H1 (cell line): ENCODE results near the gene PDE9A. TPM values are rescaled to one million over a fixed set of nuclear protein-coding genes. Genes with fewer than 3 reads are reported as not detected.
A peak's percentile ranks its signal among the peaks of the same experiment; 100 is the strongest.

ENCODE experiments used
- CTCF ChIA-PET: fragments of 300-600 bp; sonication (Branson Sonifier 250); formaldehyde crosslinking; loops from one replicate; lab custom pipeline; 2021; ENCODE audit not compliant: partially characterized antibody; lab: Charles Lee
- POLR2A ChIA-PET: fragments of 300-600 bp; sonication (Branson Sonifier 250); formaldehyde crosslinking; loops from one replicate; lab custom pipeline; 2021; ENCODE audit warnings: inconsistent platforms; ENCODE audit not compliant: partially characterized antibody; lab: Charles Lee
- DNase-seq, 2 experiments: peaks; one replicate each; pipeline versions ENCODE4 v3.0.0 to v3.0.0-alpha.2; 2010 to 2022; ENCODE audit warnings: low spot score in 2 of 2, low read depth in 1 of 2, mixed read lengths in 1 of 2
- FAIRE-seq: peaks from 2 replicates; lab custom pipeline; 2011; peaks lifted over from hg19 to GRCh38; lab: Jason Lieb, UNC
- H2AFZ ChIP-seq: 2 replicates; pipeline ENCODE4 v1.8.1; 2012; ENCODE audit warnings: low read length, inconsistent platforms
- H2AK5ac ChIP-seq: 2 replicates; pipeline ENCODE4 v1.6.1; 2013; ENCODE audit warnings: low read depth, low read length
- H2BK120ac ChIP-seq: replicated peaks from 2 replicates; pipeline ENCODE3; 2013; ENCODE audit warnings: low read depth, low read length, inconsistent platforms
- H2BK12ac ChIP-seq: 2 replicates; pipeline ENCODE4 v1.6.1; 2013; ENCODE audit warnings: low read depth, low read length
- H2BK15ac ChIP-seq: 2 replicates; pipeline ENCODE4 v1.6.1; 2013; ENCODE audit warnings: low read length
- H2BK20ac ChIP-seq: 2 replicates; pipeline ENCODE4 v1.6.1; 2013; ENCODE audit warnings: low read length
- H2BK5ac ChIP-seq: 2 replicates; pipeline ENCODE4 v1.6.1; 2013; ENCODE audit warnings: low read depth, low read length
- H3K14ac ChIP-seq: 2 replicates; pipeline ENCODE4 v1.6.1; 2013; ENCODE audit warnings: inconsistent platforms; ENCODE audit not compliant: insufficient read length
- H3K18ac ChIP-seq: 2 replicates; pipeline ENCODE4 v1.6.1; 2013; ENCODE audit warnings: low read length; ENCODE audit errors: extremely low read depth
- H3K23ac ChIP-seq: 2 replicates; pipeline ENCODE4 v1.6.1; 2013; ENCODE audit warnings: inconsistent platforms; ENCODE audit not compliant: insufficient read length
- H3K23me2 ChIP-seq: 2 replicates; pipeline ENCODE4 v1.6.1; 2013; ENCODE audit warnings: low read depth, low read length
- H3K27ac ChIP-seq: 2 replicates; pipeline ENCODE4 v1.6.1; 2011; ENCODE audit warnings: low read depth, low read length, inconsistent platforms
- H3K27me3 ChIP-seq, 4 experiments: replicated peaks in 1 of 4; 1 replicate in 1 of 4; 2 replicates in 3 of 4; pipeline versions ENCODE4 v1.6.1 to v1.8.1; 2011 to 2013; ENCODE audit warnings: low read length in 3 of 4, mild to moderate bottlenecking in 3 of 4, inconsistent platforms in 2 of 4, mixed read lengths in 2 of 4, moderate library complexity in 1 of 4; ENCODE audit not compliant: control insufficient read depth in 3 of 4, insufficient read depth in 3 of 4; ENCODE audit errors: extremely low read depth in 1 of 4
- H3K36me3 ChIP-seq, 4 experiments: 2 replicates each; pipeline versions ENCODE4 v1.6.1 to v1.8.1; 2011 to 2013; ENCODE audit warnings: mild to moderate bottlenecking in 4 of 4, low read length in 3 of 4, moderate library complexity in 2 of 4, control low read depth in 1 of 4, inconsistent platforms in 1 of 4; ENCODE audit not compliant: insufficient read depth in 4 of 4, control insufficient read depth in 2 of 4
- H3K4ac ChIP-seq: replicated peaks from 2 replicates; pipeline ENCODE3; 2013; ENCODE audit warnings: low read length, low read depth, mixed read lengths, inconsistent platforms; ENCODE audit not compliant: insufficient read length
- H3K4me1 ChIP-seq, 4 experiments: replicated peaks in 1 of 4; 1 replicate in 1 of 4; 2 replicates in 3 of 4; pipeline versions ENCODE4 v1.6.1 to v1.8.1; 2011 to 2013; ENCODE audit warnings: low read length in 3 of 4, inconsistent platforms in 2 of 4, mixed read lengths in 1 of 4; ENCODE audit not compliant: insufficient read depth in 4 of 4, control insufficient read depth in 3 of 4
- H3K4me2 ChIP-seq, 2 experiments: 2 replicates each; pipeline versions ENCODE4 v1.6.1 to v1.8.1; 2011 to 2013; ENCODE audit warnings: low read depth in 2 of 2, low read length in 2 of 2, control low read depth in 1 of 2, inconsistent platforms in 1 of 2, mild to moderate bottlenecking in 1 of 2; ENCODE audit not compliant: insufficient read depth in 1 of 2
- H3K4me3 ChIP-seq, 4 experiments: fragments of 200-600, 300-600 bp in 1 of 4; sonication (generic), shearing (Covaris generic), sonication (Bioruptor Twin) in 1 of 4; 2 replicates each; pipeline versions ENCODE4 v1.5.1 to v1.8.1; 2011 to 2016; ENCODE audit warnings: low read length in 4 of 4, low read depth in 3 of 4, control low read depth in 2 of 4, inconsistent platforms in 2 of 4, mild to moderate bottlenecking in 2 of 4, mixed read lengths in 1 of 4, moderate library complexity in 1 of 4; ENCODE audit not compliant: insufficient read depth in 2 of 4; ENCODE audit errors: extremely low read depth in 1 of 4
- H3K56ac ChIP-seq: replicated peaks from 2 replicates; pipeline ENCODE3; 2013; ENCODE audit warnings: low read depth, mild to moderate bottlenecking, mixed read lengths, low read length, inconsistent platforms; ENCODE audit not compliant: insufficient read length
- H3K79me1 ChIP-seq: 2 replicates; pipeline ENCODE4 v1.6.1; 2013; ENCODE audit warnings: low read depth, low read length, control low read depth
- H3K79me2 ChIP-seq, 2 experiments: 2 replicates each; pipeline versions ENCODE4 v1.6.1 to v1.8.1; 2012 to 2013; ENCODE audit warnings: low read length in 2 of 2, mild to moderate bottlenecking in 2 of 2, inconsistent platforms in 1 of 2; ENCODE audit not compliant: insufficient read depth in 2 of 2, control insufficient read depth in 1 of 2
- H3K9ac ChIP-seq, 4 experiments: replicated peaks in 1 of 4; 1 replicate in 1 of 4; 2 replicates in 3 of 4; pipeline versions ENCODE4 v1.6.1 to v1.8.1; 2011 to 2013; ENCODE audit warnings: low read depth in 3 of 4, low read length in 3 of 4, control low read depth in 2 of 4, mild to moderate bottlenecking in 2 of 4, moderate library complexity in 2 of 4, inconsistent platforms in 1 of 4; ENCODE audit errors: extremely low read depth in 1 of 4
- H3K9me3 ChIP-seq, 2 experiments: 2 replicates each; pipeline versions ENCODE4 v1.6.1 to v1.8.1; 2012 to 2013; ENCODE audit warnings: mild to moderate bottlenecking in 2 of 2, moderate library complexity in 2 of 2, control low read depth in 1 of 2, inconsistent platforms in 1 of 2, low read depth in 1 of 2, low read length in 1 of 2, mixed read lengths in 1 of 2; ENCODE audit not compliant: insufficient read depth in 2 of 2
- H4K20me1 ChIP-seq, 2 experiments: replicated peaks in 1 of 2; 2 replicates each; pipeline versions ENCODE3 to v1.8.1; 2011 to 2013; ENCODE audit warnings: inconsistent platforms in 2 of 2, low read length in 2 of 2, mild to moderate bottlenecking in 1 of 2; ENCODE audit not compliant: insufficient read depth in 2 of 2, control insufficient read depth in 1 of 2
- H4K5ac ChIP-seq: 2 replicates; pipeline ENCODE4 v1.6.1; 2013; ENCODE audit warnings: low read length, low read depth, mixed read lengths, inconsistent platforms; ENCODE audit not compliant: insufficient read length
- H4K8ac ChIP-seq: 2 replicates; pipeline ENCODE4 v1.8.0; 2013; ENCODE audit warnings: mild to moderate bottlenecking, moderate library complexity, low read length, inconsistent platforms; ENCODE audit not compliant: insufficient read depth; ENCODE audit errors: extremely low read depth
- H4K91ac ChIP-seq: replicated peaks from 2 replicates; pipeline ENCODE3; 2013; ENCODE audit warnings: low read length, mixed read lengths, inconsistent platforms; ENCODE audit not compliant: insufficient read length
- CEBPB ChIP-seq: IDR thresholded peaks from 2 replicates; pipeline ENCODE4 v1.6.1; 2012; ENCODE audit warnings: low read depth, low read length
- WGBS, 2 experiments: shearing (Covaris generic) in 1 of 2; methylation state at CpG; one replicate each; pipeline versions ENCODE4 v1.1.6 to v1.1.7; 2013 to 2015; ENCODE audit warnings: low lambda C conversion rate in 2 of 2, mixed read lengths in 2 of 2, inconsistent platforms in 1 of 2, low coverage in 1 of 2, missing lambda C conversion rate in 1 of 2; ENCODE audit not compliant: insufficient replicate concordance in 2 of 2, insufficient coverage in 1 of 2, insufficient read length in 1 of 2; ENCODE audit errors: extremely low coverage in 1 of 2, missing lambda C conversion rate in 1 of 2; 5-methylcytosine and 5-hydroxymethylcytosine counted together
- polyA plus RNA-seq, 7 experiments: library from polyadenylated mRNA; depleted of rRNA in 3 of 7; stranded (reverse) in 5 of 7; unstranded in 2 of 7; fragments of >200 nt in 5 of 7; fragments of 200-250 nt in 2 of 7; gene quantifications; 1 replicate in 5 of 7; 2 replicates in 1 of 7; 4 replicates in 1 of 7; pipeline versions ENCODE4 v1.2.1 to v1.2.3, GENCODE V29; 2011 to 2013; ENCODE audit warnings: missing spikeins in 2 of 7, mixed read lengths in 2 of 7
- total RNA-seq: library from RNA; stranded (reverse); fragmentation: NEBNext Ultra II Directional; extraction: Animal tissue kit (Norgen Biotek cat#: 25700); gene quantifications from 2 replicates; pipeline ENCODE4 v1.2.1, GENCODE V29; 2021

PDE9A gene
- total and polyA plus RNA-seq, 2 of the 8 experiments (the other 6 are each of a cell fraction or from before 2014, with no cell fraction given): 39.2 to 45.9 TPM

DNA sequence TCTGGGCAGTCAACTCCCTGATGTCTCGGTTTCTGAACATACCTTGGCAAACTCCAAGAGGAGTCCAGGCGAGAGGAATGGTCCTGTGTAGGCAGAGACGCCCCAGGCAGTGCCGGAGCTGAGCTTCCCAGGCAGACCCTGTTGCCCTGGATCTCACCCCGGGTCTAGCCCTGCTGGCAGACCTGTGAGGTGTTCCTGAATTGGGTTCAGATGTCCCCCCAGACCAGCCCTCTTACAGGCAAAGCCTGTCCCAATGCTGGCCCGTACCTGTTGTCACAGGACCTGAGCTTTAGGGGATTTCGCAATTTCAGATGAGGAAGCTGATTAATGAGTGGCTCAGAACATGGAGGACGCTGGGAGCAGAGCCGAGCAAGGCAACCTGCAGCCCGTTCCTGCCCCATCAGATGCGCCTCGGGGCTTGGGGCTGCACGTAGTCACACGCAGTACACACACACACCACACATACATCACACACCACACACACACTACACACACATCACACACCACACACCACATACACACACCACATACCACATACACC lies 38.5 kb upstream of the PDE9A start:
- H4K20me1 ChIP-seq: peaks cover 0 to 7% of the 10 kb centered on the region in 2 experiments
- H3K27ac ChIP-seq: no peak overlapping the region
- H3K4me3 ChIP-seq: no peak overlapping the region
- no peaks in the 10 kb centered on the region; a peak in 1 of 8 replicates for H3K36me3 ChIP-seq
- H2BK12ac ChIP-seq: peak overlapping the region; percentile 99; the same call in 1 of the 2 replicates
- no peaks in the 10 kb centered on the region for H3K9me3 ChIP-seq
- no peak overlapping the region for H2AFZ ChIP-seq
- 93% methylated on average over 14 of the region's 14 CpGs; no CpG with 5 or more reads in 1 of the 2 experiments for WGBS, 2 experiments
- H3K79me1 ChIP-seq: no peaks in the 10 kb centered on the region
- H2BK5ac ChIP-seq: no peak overlapping the region
- peaks cover 11% of the 10 kb centered on the region; the same call in 1 of the 2 replicates for H3K23me2 ChIP-seq
- no peak for DNase-seq
- peaks cover 0 to 2% (median 0%) of the 10 kb centered on the region in 4 experiments; a peak in 2 of 7 replicates for H3K27me3 ChIP-seq
- no peak for FAIRE-seq
- peak overlapping the region; percentile 28 for H4K8ac ChIP-seq
- CTCF ChIA-PET: interaction anchor here (0.6 to 1.4 kb wide), 3 partner anchors 22 to 38 kb away, joined by 3 to 5 read pairs (median 4); no protein-coding TSS in a partner anchor
- POLR2A ChIA-PET: no interaction called here
- no peaks in the 10 kb centered on the region for H3K79me2 ChIP-seq
- peak overlapping the region; percentile 95 for H3K56ac ChIP-seq
- peak overlapping the region; percentile 96; the same call in 1 of the 2 replicates for H2AK5ac ChIP-seq
- peak overlapping the region; percentile 82 for H2BK20ac ChIP-seq
- peak overlapping the region; percentile 55 for H4K91ac ChIP-seq
- H2BK120ac ChIP-seq: no peak overlapping the region
- H3K4ac ChIP-seq: no peak overlapping the region
- H3K18ac ChIP-seq: no peak overlapping the region; the same call in 1 of the 2 replicates
- no peaks in the 10 kb centered on the region for H3K4me1 ChIP-seq
- H4K5ac ChIP-seq: no peak overlapping the region
- H3K4me2 ChIP-seq: no peak overlapping the region
- peak overlapping the region; percentile 99; the same call in 1 of the 2 replicates for H2BK15ac ChIP-seq
- H3K23ac ChIP-seq: no peak overlapping the region
- H3K9ac ChIP-seq: no peak overlapping the region
- no peak overlapping the region for H3K14ac ChIP-seq
- peak; percentile 98 for TF ChIP-seq CEBPB
